ENCODE measurements around the gene SLC6A9. TPM values are rescaled to one million over a fixed set of nuclear protein-coding genes. Genes with fewer than 3 reads are reported as not detected.

The SLC6A9 gene
- total and polyA plus RNA-seq, 2 of the 8 experiments (the other 6 are each of a cell fraction or from before 2014, with no cell fraction given), result 20.2 to 24.2 TPM

GRCh38 chr1:43991200-43991475, 40.1 kb downstream of the SLC6A9 start:
- H2BK15ac ChIP-seq (ENCODE audit: low read length), result no peak overlapping the region
- peak overlapping the region; percentile 48 for H3K18ac ChIP-seq (ENCODE audit: extremely low read depth, low read length)
- H3K14ac ChIP-seq (ENCODE audit: insufficient read length), result no peak overlapping the region
- no peak overlapping the region for H3K4ac ChIP-seq (replicated peaks; ENCODE audit: insufficient read length, low read depth, low read length)
- no peak for TF ChIP-seq RAD21 (IDR thresholded peaks at IDR 0.05 in 1 of 2, conservative IDR thresholded peaks at IDR 0.05 in 1 of 2; ENCODE audit: low read depth in 2 of 2, low read length in 2 of 2)
- no peak for TF ChIP-seq ASH2L (IDR thresholded peaks at IDR 0.05; ENCODE audit: low read length)
- no peak for TF ChIP-seq BCL11A (IDR thresholded peaks at IDR 0.05; ENCODE audit: low read depth in 2 of 2, low read length in 2 of 2)
- TF ChIP-seq SP1 (IDR thresholded peaks at IDR 0.05; ENCODE audit: low read depth, low read length), result no peak
- TF ChIP-seq TEAD4 (IDR thresholded peaks at IDR 0.05; ENCODE audit: low read depth, low read length), result no peak
- H3K79me1 ChIP-seq (ENCODE audit: low read depth, low read length), result no peaks in the 10 kb centered on the region
- POLR2A ChIA-PET (ENCODE audit: partially characterized antibody), result interaction anchor here (0.6 to 13.6 kb wide), 10 partner anchors 9 to 71 kb away, joined by 3 to 189 read pairs (median 6); partner anchors contain the start of genes ATP6V0B, B4GALT2, DPH2 and IPO13
- H3K79me2 ChIP-seq (ENCODE audit: control insufficient read depth in 1 of 2, insufficient read depth in 2 of 2, low read length in 2 of 2), result no peaks in the 10 kb centered on the region
- no peak overlapping the region for H3K23ac ChIP-seq (ENCODE audit: insufficient read length)
- no peak overlapping the region for H2BK20ac ChIP-seq (ENCODE audit: low read length)
- CTCF ChIA-PET (ENCODE audit: partially characterized antibody), result interaction anchor here (0.7 to 21.8 kb wide), 9 partner anchors 14 to 395 kb away, joined by 3 to 478 read pairs (median 30); partner anchors contain the start of genes ATP6V0B and SLC6A9
- H3K9me3 ChIP-seq (ENCODE audit: insufficient read depth in 2 of 2, low read depth in 1 of 2, low read length in 1 of 2), result no peaks in the 10 kb centered on the region
- H3K4me2 ChIP-seq (ENCODE audit: insufficient read depth in 1 of 2, low read depth in 2 of 2, low read length in 2 of 2), result peak overlapping the region; percentile 92 to 96
- no peak overlapping the region for H2AFZ ChIP-seq (ENCODE audit: low read length)
- no peak overlapping the region for H4K91ac ChIP-seq (replicated peaks; ENCODE audit: insufficient read length, low read length)
- H2BK5ac ChIP-seq (ENCODE audit: low read depth, low read length), result peak overlapping the region; percentile 88; the same call in 1 of the 2 replicates
- H3K36me3 ChIP-seq (ENCODE audit: control insufficient read depth in 2 of 4, insufficient read depth in 4 of 4, low read length in 3 of 4), result peaks cover 0 to 5% (median 1%) of the 10 kb centered on the region in 4 experiments; a peak in 3 of 8 replicates
- H3K4me1 ChIP-seq (replicated peaks in 1 of 4; ENCODE audit: control insufficient read depth in 3 of 4, insufficient read depth in 4 of 4, low read length in 3 of 4), result peaks cover 0 to 5% (median 4%) of the 10 kb centered on the region in 4 experiments; a peak in 5 of 7 replicates
- no peak overlapping the region for H2BK12ac ChIP-seq (ENCODE audit: low read depth, low read length)
- H3K4me3 ChIP-seq (ENCODE audit: extremely low read depth in 1 of 4, insufficient read depth in 2 of 4, low read depth in 3 of 4, low read length in 4 of 4), result peak overlapping the region; percentile 48 to 72 (median 64)
- FAIRE-seq (no peak), DNase-seq (ENCODE audit: low read depth in 1 of 2, low spot score in 2 of 2) (no peak)
- WGBS, 2 experiments (ENCODE audit: extremely low coverage in 1 of 2, insufficient coverage in 1 of 2, insufficient read length in 1 of 2, insufficient replicate concordance in 2 of 2, low coverage in 1 of 2, low lambda C conversion rate in 2 of 2, missing lambda C conversion rate in 1 of 2), result 6% methylated on average over 10 of the region's 10 CpGs; no CpG with 5 or more reads in 1 of the 2 experiments
- peak overlapping the region; percentile 47 for H3K56ac ChIP-seq (replicated peaks; ENCODE audit: insufficient read length, low read depth, low read length)
- peaks cover 12% of the 10 kb centered on the region; the same call in 1 of the 2 replicates for H3K23me2 ChIP-seq (ENCODE audit: low read depth, low read length)
- H4K8ac ChIP-seq (ENCODE audit: extremely low read depth, insufficient read depth, low read length), result no peak overlapping the region
- H4K20me1 ChIP-seq (replicated peaks in 1 of 2; ENCODE audit: control insufficient read depth in 1 of 2, insufficient read depth in 2 of 2, low read length in 2 of 2), result peaks cover 2% of the 10 kb centered on the region in 2 experiments
- no peaks in the 10 kb centered on the region for H3K27me3 ChIP-seq (replicated peaks in 1 of 4; ENCODE audit: control insufficient read depth in 3 of 4, extremely low read depth in 1 of 4, insufficient read depth in 3 of 4, low read length in 3 of 4)
- H2AK5ac ChIP-seq (ENCODE audit: low read depth, low read length), result no peak overlapping the region
- no peak overlapping the region for H2BK120ac ChIP-seq (replicated peaks; ENCODE audit: low read depth, low read length)
- H3K27ac ChIP-seq (ENCODE audit: low read depth, low read length), result no peak overlapping the region
- peak overlapping the region; percentile 70 for H4K5ac ChIP-seq (ENCODE audit: insufficient read length, low read depth, low read length)
- peak overlapping the region in 1 of 4 experiments; percentile 20; a peak in 2 of 7 replicates for H3K9ac ChIP-seq (replicated peaks in 1 of 4; ENCODE audit: extremely low read depth in 1 of 4, low read depth in 3 of 4, low read length in 3 of 4)

Data from H1 (cell line).